Measurements from ENCODE around the gene B3GAT1.

Gene B3GAT1

DNA sequence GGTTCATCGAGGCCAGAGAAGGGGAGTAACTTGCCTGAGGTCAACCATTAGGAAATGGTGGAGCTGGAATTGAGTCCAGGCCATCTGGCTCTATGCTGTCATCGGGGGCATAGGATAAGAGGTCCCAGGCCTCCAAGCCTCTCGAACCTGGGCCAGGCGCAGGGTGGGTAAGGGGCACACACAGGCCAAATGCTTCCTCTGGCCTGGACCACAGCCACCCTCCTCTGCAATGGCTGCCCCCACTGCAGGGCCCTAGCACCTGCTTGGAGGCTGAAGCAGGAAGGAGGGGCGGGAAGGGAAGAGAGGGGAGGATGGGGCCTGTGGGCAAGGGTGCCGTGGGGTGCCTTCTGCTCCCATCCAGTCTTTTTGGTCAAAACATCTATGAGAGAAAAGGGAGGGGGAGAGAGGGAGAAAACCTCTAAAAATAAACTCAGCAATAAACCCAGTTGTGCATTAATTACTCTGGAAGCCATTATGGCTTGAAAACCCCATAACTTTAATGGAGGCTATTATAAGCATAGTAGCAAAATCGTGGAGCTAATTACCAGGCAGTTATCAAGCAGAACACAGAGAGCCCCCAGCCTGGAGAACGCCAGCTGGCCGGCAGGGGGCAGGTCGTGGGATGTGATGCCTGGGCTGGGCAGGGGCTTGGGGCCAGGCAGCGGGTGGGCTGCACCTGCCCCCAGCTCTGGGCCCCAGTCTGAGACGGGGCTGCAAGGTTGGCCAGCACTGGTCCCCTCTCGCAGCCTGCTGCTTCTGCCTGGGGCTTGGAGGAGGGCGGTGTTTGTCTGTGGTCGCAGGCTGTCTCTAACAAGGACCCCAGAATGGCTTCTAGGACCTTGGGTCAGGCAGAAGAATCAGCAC is 21.1 kb downstream of the B3GAT1 start:
- DNase-seq (ENCODE audit: low read depth) = no peak

DNA sequence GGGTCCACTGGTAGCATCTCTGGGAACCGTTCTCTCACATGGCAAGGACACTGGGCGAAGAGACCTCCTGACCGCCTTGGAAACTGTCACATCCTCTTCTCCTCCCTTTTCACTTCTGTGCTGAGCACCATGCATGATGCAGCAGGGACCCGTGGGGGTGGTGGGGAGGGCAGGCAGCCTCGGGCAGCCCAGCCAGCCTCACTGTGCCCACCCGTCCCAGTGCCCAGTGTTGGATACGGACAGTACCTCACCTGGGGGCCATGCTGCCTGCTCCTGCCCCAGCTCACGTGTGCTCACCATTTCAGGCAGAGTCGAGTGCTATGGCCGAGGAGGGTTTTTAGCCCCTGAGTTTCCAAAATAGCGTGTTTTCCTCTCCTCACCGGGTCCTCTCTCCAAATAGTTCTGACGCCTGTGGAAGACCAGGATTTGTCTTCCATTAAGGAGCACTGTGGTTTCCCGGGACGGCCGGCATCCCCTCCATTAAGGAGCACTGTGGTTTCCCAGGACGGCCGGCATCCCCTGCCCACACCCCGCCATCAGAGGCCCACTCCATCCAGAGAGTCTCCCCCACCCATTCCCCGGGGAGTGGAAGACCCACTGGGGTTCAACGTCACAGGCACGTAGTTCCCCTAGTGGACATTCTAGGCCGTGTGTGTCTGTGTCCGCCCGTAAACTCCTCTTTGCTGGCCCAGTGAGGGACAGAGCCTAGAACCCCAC is 22.4 kb downstream of the B3GAT1 start:
- no peak for DNase-seq (ENCODE audit: low read depth)

DNA sequence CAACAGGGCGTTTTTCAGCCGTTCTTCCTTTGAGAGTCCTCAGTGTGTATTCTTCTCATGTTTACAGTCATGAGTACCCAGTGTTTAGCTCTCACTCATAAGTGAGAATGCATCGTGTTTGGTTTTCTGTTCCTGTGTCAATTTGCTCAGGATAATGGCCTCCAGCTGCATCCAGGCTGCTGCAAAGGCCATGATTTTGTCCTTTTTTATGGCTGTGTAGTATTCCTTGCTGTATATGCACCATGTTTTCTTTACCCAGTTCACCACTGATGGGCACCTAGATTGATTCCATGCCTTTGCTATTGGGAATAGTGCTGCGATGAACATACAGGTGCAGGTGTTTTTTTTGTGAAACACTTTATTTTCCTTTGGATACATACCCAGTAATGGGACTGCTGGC is 23.5 kb downstream of the B3GAT1 start:
- DNase-seq (ENCODE audit: low read depth) = no peak

DNA sequence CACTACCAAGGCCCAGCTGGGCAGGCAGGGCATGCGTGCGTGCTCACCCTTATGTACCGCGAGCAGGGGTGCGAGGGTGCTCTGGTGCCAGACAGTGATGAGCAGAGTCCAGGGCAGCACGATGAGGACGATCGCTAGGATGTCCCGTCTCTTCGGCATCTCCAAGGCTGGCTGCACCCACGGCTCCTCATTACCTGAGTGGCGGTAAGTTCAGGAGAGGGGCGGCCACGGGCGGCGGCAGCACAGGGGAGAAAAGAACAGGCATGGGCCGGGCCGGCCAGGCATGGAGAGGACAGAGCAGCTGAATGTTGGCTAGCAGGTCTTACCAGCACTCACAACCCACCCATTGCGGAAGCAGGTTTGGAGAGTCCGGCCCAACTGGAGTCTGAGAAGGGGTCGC is 24.5 kb downstream of the B3GAT1 start:
- DNase-seq (ENCODE audit: low read depth) = no peak

DNA sequence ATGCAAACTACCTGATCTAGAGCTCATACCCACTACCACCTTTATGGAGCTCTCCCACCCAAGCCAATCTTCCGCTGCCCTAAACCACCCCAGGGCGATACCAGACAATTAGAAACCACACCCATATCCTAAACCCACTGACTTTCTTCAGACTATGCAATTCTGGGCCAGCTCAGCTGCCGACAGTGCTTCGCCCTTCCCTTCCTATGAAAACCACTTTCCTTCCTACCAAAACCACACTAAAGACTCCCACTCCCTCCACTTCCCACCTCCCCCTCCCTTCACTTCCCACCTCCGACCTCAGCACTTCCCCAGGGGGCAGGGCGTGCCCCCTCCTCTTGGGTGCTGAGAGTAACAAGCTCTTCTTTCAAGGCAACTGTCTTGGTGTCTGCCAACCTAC is 25.1 kb downstream of the B3GAT1 start:
- no peak for DNase-seq (ENCODE audit: low read depth)

DNA sequence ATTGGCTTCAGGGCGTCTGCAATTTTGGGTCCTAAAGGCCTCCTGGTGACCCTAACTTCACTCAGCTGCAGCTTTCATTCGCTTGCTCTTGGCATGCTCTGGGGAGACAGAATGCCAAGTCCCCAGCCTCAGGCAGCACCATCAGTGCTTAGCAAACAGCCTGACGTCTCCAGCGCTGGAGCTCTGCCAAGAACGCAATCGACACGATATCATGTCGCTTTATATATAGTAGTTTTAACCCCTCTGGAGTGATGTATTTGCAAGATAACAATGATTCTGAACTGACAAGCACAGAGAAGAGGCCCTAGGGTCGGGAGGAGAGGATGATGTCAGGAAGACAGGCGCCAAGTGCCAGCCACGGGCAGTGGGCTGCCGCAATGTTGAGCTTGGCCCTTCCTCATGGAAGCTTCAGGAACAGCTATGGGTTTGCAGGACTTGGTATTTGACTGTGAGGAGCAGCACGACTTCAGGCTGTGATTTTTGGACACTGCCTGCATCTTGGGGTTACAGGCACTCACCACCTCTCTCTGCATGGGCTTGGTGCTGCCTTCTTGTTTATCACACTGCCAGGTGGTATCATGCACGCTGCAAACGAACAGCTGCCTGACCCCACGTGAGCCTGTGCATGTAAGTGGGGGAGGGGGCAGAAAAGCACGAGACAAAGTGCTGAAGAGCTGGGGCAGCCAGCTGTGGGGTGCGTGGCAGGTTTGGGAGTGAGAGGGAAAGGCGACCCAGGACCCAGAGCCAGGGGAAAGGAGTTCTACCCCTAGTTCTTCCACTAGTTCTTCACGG is 26.1 kb downstream of the B3GAT1 start:
- DNase-seq (ENCODE audit: low read depth) = no peak

DNA sequence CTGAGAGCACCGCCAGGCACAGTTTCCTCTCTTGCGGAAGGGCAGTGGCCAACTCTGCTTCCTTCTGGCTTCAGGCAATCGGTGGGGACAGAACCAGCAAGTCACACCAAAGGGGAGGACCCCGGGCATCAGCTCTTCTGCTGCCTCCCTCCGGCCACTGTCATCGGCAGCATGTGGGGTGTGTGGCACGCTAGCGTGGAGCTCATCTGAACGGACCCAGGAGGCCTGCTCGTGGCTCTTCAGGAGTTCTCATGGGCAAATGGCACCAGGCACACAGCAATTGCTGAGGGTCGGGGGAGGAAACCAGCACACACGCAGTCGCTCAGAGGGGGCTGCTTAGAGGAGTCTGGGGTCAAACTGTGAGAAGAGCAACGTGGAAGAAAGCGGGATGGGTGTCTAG is 26.9 kb downstream of the B3GAT1 start:
- no peak for DNase-seq (ENCODE audit: low read depth)

DNA sequence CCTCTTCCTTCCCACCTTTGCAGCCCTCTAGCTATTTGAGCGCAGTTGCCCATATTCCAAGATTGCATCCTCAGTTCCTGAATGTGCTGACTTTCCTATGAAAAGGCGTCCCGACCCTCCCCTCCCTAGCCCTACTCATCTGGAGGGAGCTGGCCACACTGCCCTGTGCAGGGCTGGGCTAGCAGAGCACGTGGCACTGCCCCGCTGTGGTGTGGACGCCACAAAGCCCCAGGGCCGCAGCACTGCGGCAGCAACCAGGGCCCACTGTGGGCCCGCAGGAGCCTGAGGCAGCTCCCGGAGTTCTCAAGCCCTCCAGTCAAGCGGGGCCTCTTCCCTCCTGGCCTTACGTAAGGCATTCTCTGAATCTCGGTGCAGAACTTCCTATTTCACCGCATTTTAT is 27.6 kb downstream of the B3GAT1 start:
- DNase-seq (ENCODE audit: low read depth) = no peak

DNA sequence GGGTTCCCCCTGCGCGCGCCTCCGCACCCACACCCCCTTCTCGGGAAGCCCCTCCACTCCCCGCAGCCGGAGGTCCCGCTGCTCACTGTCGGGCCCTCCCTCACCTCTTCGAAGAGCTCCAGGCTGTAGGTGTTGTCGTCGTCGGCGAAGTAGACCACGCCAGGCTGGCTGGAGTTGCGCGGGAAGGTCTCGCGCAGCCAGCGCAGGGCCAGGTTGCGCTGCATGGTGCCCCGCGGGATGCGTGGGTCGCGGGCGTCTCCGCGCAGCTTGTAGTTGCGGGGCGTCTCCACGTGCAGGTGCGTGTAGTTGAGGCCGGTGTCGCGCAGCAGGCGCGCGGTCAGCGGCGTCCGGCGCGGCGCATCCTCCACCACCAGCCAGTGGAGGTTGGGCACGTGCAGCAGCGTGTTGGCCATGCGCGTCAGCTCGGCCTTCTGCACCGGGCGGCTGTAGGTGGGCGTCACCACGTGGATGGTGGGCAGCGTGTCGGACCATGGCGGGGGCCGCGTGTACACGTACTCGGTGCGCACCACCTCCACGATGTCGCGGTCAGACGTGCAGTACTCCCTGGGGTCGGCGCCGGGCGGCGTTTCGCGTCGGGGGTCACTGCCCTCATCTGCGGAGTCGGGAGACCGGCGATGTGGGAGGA is 28.3 kb downstream of the B3GAT1 start:
- DNase-seq (ENCODE audit: low read depth) = no peak

DNA sequence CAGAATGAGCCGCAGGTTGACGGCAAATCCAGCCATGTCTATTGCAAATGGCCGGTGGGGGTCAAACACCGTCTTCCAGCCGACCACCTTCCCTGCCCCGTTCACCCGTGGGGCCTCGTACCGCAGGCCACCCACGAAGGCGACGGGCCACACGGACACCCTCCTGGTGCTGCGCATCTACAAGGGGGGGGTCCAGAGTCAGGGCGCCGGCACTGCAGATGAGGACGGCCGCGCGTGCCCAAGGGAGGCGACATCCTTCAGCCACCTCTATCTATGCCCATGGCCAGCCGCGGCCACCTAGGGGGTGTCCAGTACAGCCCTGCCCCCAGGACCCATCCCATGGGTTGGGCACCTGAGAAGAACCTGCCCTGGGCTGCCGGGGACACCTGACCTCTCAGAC is 29.2 kb downstream of the B3GAT1 start:
- no peak for DNase-seq (ENCODE audit: low read depth)

DNA sequence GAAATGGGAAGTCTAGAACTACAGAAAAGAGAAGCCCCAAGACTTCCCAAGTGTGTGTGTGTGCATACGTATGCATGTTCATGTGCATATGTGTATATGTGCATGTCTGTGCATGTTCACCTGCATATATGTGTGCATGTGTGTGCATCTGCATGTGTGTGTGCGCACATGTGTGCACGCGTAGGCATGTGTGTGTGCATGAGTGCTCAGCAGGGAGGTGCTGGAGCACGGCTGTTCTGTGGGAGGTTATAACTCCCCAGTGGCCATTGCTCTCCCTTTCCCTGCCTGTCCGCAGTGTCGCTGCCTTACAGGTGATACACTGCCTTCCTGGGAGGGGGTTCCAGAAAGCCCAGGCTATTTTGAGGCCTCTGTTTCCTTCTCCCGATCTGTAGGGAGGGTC is 29.8 kb downstream of the B3GAT1 start:
- DNase-seq (ENCODE audit: low read depth) = no peak

DNA sequence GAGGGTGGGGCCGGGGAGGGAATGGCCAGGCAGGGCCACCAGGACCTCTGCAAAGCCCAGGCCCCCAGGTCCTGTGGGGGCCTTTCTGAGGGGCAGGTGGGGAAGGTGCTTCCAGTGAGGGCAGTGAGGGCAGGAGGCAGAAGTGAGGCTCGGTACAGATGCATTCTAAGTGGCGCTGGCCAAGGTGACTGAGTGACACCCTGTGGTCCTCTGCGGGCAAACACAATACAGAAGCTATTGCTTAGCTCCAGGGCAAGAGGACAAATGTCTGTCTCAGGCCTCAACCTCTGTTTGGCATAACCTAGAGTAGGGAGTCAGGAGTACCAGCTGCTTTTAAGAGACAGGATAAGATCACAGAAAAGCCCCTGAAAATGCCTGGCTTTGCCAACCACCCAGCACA is 31.3 kb downstream of the B3GAT1 start:
- DNase-seq (ENCODE audit: low read depth) = no peak

DNA sequence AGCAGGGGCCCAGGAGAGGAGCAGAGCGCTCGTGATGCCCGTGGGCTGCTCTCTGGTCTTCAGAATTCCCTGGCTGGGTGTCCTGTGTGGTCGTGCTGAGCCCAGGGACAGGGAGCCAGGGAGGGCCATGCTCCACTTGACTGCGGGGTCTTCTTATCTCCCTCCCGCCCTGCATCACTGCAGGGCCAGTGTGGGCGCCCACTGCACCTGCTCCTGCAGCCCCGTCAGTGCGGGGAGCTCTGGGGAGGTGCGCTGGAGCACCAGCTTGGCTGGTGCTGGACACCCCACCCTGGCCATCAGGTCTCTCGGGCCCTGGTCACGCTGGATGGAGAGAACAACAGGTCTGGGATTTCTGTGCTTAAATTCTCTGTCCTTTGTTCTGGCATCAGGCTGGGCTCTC is 31.8 kb downstream of the B3GAT1 start:
- DNase-seq (ENCODE audit: low read depth) = no peak

DNA sequence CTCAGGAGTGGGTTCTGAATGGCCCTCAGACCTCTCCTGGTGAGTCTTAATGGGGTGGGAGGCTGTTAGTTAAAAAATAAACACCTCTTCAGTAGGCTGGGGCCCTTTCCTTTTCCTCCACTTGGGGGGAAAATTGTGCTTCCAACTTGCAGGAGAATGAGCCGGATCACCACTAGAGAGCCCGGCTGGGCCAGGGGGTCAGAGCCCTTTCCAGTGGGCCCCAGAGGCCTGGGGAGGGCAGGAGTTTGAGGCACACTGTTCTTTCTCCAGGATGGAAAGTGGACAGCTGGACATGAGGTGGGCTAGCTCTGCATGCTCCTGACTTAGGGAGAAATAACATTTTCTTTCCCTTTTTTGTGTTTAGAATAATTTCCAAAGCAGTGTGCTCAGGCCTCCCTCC is 32.8 kb downstream of the B3GAT1 start:
- no peak for DNase-seq (ENCODE audit: low read depth)

DNA sequence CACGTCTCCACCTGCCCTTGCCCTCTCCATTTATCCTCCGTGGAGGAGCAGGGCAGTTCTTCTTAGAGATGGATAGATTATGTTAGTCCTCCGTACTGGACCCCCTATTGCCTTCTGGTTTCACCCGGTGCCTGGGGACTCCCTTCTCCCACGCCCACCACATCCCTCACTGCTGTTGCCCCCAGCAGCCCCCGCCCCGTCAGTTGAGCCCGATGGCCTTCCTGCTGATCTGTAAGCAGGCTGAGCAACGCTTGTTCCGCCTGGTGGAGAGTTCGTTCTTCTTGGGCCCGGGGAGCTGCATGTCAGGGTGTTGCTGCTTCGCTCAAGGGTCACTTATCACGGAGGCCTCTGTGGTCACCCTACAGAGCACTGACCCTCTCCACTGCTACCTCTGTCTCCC is 34.2 kb downstream of the B3GAT1 start:
- no peak for DNase-seq (ENCODE audit: low read depth)

DNA sequence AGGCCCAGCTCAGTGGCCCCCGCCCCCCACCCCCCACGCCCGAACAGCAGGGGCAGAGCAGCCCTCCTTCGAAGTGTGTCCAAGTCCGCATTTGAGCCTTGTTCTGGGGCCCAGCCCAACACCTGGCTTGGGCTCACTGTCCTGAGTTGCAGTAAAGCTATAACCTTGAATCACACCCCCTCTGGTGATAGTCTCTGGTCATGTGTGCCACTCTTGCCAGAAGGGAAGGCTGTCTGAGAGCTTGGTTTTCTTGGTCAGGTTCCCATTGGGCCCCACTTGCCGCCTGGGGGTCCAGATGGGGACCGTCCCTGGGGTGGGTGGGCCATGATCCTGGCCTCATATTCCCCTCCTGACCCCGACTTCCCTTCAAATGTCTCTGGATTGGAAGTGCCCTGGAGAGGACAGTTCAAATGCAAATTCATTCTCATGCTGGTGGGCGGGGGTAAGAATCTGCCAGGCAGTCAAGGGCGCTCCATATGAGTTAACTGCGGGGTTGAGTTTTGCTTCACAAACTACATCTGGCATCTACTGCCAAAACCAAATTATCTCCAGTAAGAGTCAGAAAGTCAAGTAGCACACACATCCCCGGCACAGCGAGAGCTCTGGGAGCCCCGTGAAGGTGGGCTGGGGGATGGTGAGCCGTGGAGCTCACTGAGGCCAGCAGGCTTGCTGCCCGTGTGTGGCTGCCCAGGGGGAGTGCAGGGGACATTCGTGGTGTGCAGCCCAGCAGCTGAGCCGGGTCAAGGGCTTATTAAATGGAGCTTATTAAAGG is 35.7 kb downstream of the B3GAT1 start:
- DNase-seq (ENCODE audit: low read depth) = no peak

DNA sequence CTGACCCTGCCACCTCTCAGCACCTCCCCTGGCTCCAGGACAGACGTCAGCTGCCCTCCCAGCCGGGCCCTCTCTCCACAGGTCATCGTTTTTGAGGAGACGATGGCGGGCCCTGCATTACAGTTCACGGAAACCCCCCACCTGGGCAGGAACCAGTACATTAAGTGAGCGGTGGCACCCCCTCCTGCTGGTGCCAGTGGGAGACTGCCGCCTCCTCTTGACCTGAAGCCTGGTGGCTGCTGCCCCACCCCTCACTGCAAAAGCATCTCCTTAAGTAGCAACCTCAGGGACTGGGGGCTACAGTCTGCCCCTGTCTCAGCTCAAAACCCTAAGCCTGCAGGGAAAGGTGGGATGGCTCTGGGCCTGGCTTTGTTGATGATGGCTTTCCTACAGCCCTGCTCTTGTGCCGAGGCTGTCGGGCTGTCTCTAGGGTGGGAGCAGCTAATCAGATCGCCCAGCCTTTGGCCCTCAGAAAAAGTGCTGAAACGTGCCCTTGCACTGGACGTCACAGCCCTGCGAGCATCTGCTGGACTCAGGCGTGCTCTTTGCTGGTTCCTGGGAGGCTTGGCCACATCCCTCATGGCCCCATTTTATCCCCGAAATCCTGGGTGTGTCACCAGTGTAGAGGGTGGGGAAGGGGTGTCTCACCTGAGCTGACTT is 37.0 kb downstream of the B3GAT1 start:
- no peak for DNase-seq (ENCODE audit: low read depth)

DNA sequence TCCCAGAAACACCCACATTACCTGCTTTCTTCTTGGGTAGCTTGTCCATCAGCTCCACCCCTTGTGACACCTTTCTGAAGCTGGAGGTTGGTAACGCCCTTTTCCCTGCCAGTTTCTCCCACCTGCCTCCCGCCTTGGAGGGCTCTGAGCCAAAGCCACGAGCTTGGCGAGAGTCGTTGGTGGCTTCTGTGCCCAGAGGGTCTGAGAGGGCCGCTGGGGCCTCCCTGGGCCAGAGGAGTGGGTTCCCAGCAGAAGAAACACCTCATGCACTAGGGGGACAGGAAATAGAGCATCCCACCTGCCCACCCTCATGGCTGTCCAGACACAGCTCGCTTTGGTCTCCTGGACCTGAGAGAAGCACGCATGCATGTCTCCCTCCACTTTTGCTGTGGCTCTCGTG is 37.9 kb downstream of the B3GAT1 start:
- DNase-seq (ENCODE audit: low read depth) = no peak

DNA sequence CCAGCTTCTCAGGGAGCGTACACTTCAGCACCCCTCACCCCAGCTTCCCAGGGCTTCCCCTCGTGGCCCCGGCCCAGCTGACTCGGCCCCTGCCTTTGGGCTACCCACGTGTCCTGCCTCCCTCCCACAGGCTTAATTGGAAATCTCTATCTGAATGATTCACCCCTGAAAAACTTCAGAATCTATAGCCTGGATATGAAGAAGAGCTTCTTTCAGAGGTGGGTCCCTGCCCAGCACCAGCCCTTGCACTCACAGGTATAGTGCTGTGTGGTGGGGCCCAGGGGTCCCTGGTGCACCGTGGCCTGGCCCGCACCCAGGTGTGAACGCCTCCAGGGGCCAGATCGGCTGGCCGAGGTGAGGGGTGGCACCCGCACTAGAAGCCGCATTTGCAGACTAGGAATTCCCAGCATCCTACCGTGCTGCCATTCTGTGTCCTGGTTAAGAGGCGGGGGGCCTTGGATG is 38.4 kb downstream of the B3GAT1 start:
- DNase-seq (ENCODE audit: low read depth) = no peak

DNA sequence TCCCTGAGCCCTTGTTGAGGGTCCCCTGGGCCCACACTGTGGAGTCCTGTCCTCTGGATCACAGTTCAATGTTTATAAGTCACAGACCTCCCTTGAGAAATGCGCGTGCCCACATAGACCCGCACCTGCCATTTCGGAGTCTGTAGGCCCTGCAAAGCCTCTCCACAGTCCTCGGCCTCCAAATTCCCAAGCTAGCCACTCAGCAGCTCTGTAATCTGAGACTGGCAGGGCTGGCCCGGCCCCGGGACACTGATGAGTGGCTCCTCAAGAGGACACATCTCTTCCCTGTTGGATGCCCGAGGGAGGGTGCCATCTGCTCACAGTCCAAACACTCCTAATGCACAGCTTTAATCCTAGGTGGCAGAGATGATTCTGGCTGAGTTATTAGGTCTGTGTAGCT is 39.1 kb downstream of the B3GAT1 start:
- DNase-seq (ENCODE audit: low read depth) = no peak

DNA sequence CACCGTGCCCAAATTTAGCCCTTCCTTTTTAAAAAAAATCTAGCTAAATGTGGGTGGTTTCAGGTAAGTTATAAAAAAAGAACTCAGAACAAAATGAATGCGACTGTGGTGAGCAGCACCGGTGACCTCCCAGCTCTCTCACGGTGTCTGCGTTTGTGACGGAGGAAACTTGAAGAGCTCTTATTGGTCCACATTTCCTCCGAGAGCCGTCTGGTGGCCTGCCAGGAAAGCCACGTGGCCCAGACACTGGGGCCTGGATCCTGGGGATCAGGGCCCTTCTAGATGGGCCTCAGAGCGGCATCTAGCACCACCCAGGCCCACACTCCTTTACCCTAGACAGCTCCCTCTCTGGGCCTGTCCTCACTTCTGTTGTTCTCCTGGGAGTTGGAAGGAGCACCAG is 39.5 kb downstream of the B3GAT1 start:
- no peak for DNase-seq (ENCODE audit: low read depth)

Measured in fibroblast of gingiva (primary cell).